ENCODE measurements around the gene TIAM2.

DNA sequence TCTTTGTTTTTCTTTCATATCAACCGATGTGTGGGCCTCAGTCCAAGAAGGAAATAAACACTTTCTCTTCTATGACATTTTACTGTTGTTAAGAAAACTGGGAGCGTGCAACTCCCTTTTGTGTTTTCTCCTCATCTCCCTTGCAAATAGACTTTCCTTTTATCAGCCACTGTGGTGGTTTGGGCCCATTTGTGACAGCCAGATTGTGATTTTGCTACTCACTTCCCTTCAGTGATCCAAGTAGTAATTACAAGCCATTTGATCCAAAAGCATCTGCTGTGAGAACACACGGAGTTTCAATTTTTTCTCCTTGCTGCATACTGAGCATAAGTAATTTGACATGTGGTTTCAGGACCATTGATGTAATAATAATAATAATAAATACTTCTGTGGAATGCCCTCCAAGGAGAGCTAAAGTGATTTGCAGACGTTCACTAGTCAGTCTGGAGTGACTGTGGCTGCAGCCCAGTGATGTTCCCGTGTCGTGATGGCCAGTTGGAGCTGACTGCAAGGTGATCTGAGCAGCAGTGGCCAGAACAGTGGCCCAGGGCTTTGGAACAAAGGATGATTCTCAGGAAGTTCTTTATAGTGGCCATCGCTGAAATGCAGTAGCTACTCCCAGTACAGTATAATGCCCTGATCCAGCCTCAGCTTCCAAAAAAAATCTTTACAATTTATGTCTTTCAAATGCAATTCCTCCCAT is 176.8 kb downstream of the TIAM2 start:
- no peak for TF ChIP-seq POLR2A (IDR thresholded peaks at IDR 0.05; ENCODE audit: low read depth, low read length)
- no peak for TF ChIP-seq MTA3 (IDR thresholded peaks at IDR 0.05; ENCODE audit: borderline replicate concordance, low read length)
- no peak for TF ChIP-seq EZH2 (IDR thresholded peaks at IDR 0.05; ENCODE audit: borderline replicate concordance, control insufficient read depth, low read depth, low read length)
- TF ChIP-seq, protein P1, sequence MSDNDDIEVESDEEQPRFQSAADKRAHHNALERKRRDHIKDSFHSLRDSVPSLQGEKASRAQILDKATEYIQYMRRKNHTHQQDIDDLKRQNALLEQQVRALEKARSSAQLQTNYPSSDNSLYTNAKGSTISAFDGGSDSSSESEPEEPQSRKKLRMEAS (IDR thresholded peaks at IDR 0.05; ENCODE audit: low read depth, low read length), result no peak
- TF ChIP-seq, protein P2, sequence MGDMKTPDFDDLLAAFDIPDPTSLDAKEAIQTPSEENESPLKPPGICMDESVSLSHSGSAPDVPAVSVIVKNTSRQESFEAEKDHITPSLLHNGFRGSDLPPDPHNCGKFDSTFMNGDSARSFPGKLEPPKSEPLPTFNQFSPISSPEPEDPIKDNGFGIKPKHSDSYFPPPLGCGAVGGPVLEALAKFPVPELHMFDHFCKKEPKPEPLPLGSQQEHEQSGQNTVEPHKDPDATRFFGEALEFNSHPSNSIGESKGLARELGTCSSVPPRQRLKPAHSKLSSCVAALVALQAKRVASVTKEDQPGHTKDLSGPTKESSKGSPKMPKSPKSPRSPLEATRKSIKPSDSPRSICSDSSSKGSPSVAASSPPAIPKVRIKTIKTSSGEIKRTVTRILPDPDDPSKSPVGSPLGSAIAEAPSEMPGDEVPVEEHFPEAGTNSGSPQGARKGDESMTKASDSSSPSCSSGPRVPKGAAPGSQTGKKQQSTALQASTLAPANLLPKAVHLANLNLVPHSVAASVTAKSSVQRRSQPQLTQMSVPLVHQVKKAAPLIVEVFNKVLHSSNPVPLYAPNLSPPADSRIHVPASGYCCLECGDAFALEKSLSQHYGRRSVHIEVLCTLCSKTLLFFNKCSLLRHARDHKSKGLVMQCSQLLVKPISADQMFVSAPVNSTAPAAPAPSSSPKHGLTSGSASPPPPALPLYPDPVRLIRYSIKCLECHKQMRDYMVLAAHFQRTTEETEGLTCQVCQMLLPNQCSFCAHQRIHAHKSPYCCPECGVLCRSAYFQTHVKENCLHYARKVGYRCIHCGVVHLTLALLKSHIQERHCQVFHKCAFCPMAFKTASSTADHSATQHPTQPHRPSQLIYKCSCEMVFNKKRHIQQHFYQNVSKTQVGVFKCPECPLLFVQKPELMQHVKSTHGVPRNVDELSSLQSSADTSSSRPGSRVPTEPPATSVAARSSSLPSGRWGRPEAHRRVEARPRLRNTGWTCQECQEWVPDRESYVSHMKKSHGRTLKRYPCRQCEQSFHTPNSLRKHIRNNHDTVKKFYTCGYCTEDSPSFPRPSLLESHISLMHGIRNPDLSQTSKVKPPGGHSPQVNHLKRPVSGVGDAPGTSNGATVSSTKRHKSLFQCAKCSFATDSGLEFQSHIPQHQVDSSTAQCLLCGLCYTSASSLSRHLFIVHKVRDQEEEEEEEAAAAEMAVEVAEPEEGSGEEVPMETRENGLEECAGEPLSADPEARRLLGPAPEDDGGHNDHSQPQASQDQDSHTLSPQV (IDR thresholded peaks at IDR 0.05), result no peak
- no peak for TF ChIP-seq SMC3 (IDR thresholded peaks at IDR 0.05; ENCODE audit: borderline replicate concordance, low read length)
- TF ChIP-seq NR2C1 (IDR thresholded peaks at IDR 0.05), result no peak
- TF ChIP-seq, protein P3, sequence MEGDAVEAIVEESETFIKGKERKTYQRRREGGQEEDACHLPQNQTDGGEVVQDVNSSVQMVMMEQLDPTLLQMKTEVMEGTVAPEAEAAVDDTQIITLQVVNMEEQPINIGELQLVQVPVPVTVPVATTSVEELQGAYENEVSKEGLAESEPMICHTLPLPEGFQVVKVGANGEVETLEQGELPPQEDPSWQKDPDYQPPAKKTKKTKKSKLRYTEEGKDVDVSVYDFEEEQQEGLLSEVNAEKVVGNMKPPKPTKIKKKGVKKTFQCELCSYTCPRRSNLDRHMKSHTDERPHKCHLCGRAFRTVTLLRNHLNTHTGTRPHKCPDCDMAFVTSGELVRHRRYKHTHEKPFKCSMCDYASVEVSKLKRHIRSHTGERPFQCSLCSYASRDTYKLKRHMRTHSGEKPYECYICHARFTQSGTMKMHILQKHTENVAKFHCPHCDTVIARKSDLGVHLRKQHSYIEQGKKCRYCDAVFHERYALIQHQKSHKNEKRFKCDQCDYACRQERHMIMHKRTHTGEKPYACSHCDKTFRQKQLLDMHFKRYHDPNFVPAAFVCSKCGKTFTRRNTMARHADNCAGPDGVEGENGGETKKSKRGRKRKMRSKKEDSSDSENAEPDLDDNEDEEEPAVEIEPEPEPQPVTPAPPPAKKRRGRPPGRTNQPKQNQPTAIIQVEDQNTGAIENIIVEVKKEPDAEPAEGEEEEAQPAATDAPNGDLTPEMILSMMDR (IDR thresholded peaks at IDR 0.05 in 2 of 3, conservative IDR thresholded peaks at IDR 0.05 in 1 of 3; ENCODE audit: control insufficient read depth in 2 of 3, extremely low read depth in 1 of 3, insufficient read depth in 1 of 3, low read depth in 3 of 3, low read length in 3 of 3), result no peak
- TF ChIP-seq, protein P4, sequence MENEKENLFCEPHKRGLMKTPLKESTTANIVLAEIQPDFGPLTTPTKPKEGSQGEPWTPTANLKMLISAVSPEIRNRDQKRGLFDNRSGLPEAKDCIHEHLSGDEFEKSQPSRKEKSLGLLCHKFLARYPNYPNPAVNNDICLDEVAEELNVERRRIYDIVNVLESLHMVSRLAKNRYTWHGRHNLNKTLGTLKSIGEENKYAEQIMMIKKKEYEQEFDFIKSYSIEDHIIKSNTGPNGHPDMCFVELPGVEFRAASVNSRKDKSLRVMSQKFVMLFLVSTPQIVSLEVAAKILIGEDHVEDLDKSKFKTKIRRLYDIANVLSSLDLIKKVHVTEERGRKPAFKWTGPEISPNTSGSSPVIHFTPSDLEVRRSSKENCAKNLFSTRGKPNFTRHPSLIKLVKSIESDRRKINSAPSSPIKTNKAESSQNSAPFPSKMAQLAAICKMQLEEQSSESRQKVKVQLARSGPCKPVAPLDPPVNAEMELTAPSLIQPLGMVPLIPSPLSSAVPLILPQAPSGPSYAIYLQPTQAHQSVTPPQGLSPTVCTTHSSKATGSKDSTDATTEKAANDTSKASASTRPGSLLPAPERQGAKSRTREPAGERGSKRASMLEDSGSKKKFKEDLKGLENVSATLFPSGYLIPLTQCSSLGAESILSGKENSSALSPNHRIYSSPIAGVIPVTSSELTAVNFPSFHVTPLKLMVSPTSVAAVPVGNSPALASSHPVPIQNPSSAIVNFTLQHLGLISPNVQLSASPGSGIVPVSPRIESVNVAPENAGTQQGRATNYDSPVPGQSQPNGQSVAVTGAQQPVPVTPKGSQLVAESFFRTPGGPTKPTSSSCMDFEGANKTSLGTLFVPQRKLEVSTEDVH (IDR thresholded peaks at IDR 0.05; ENCODE audit: low read depth, partially characterized antibody), result no peak
- TF ChIP-seq EGR1 (IDR thresholded peaks at IDR 0.05; ENCODE audit: borderline replicate concordance in 1 of 2, low read depth in 2 of 2, low read length in 2 of 2), result no peak

Measured in GM12878 (cell line).